Fibroblast of skin of left quadriceps (primary cell): ENCODE results near the gene IDS.
A peak's percentile ranks its signal among the peaks of the same experiment; 100 is the strongest.
"Not testable (repeated sequence)": the region's sequence is repeated elsewhere in the genome, so short reads cannot be mapped to it uniquely, and the experiment has no call there.

Source experiments
- DNase-seq, 2 experiments: peaks; one replicate each; pipeline ENCODE4 v3.0.0-alpha.2; 2013; ENCODE audit warnings: low read depth in 2 of 2

IDS gene, protein sequence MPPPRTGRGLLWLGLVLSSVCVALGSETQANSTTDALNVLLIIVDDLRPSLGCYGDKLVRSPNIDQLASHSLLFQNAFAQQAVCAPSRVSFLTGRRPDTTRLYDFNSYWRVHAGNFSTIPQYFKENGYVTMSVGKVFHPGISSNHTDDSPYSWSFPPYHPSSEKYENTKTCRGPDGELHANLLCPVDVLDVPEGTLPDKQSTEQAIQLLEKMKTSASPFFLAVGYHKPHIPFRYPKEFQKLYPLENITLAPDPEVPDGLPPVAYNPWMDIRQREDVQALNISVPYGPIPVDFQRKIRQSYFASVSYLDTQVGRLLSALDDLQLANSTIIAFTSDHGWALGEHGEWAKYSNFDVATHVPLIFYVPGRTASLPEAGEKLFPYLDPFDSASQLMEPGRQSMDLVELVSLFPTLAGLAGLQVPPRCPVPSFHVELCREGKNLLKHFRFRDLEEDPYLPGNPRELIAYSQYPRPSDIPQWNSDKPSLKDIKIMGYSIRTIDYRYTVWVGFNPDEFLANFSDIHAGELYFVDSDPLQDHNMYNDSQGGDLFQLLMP

DNA sequence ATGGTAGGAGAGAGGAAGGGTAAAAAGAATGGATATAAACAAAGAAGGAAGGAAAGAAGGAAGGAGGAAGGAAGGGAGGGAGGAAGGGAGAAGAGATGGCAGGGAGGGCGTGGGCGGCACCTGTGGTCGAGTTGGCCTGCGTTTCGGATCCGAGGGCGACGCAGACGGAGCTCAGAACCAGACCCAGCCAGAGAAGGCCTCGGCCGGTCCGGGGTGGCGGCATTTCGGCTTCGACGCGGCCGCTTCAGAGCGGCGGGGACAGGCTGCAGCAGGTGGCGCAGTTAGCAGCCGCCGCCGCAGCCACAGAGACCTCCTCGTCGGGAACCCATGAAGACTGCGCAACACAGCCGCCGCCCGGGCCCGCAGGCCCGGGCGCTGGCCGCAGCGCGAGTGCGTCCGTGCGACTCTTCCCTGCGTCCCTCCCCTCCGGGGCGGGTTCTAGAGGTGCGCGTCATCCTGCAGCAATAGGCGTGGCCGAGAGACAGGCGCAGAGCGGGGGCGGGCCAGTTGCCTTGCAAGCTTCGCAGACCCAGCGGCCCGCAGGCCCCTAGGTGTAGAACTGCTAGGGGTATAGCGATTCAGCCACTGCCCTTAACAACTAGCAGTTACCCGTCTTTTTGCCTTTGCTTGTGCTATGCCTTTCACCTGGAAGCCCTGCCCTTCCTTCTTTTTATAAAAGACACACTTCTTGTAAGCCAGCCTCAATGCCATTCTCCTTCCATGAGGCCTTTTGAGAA, at the start of gene IDS:
Gene IDS, minus strand, starts transcription at position 392 of the 737 bp plus-strand sequence. Its CDS starts 169 bp downstream, at position 223.
- peak; percentile 54 to 56 for DNase-seq

DNA sequence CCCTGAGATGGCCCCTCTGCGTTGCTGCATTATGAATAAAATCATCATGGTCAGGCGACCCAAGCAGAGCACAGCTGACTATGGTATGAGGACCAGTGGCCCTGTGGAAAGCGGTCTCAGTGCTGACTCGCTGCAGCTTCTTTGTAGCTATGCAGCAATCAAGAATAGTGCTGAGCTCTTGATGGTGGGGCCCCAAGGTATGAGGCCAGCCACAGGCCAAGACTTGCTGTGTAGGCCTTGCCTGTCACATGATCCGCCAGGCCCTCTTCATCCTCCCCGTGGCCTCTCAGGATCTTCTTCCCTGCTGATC, 46.8 kb upstream of the IDS start:
- DNase-seq = not testable (repeated sequence)

DNA sequence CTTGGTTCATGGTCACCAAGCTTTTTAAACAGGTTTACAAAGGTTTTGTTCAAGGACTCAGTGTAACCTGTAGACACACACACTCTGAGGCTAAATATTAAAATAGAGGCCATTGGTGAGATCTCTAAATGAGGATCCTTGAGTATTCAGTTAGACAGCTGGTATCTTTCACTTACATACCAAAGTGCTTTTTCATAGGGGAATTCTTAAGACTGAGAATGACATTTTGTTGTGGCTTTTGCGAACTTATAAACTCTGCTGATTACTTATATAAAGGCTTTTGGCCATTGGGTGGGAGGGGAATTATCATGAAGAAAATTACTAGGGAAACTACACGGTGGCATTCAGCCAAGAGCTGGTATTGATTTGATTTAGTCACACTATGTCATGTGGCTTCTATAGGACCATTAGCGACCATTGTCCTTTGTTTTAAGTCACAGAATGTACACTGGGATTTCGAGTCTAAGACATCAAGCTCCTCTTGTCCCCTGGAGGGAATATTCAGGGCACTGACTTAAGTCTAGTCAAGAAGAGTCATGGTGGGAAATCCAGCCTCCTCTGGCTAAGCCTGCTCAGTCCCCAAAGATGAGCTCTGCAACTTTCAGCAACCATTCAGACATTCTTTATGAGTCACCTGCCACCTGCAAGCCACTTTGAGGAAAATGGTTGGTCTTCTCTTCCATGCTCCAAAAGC, 46.3 kb upstream of the IDS start:
- DNase-seq = not testable (repeated sequence)

DNA sequence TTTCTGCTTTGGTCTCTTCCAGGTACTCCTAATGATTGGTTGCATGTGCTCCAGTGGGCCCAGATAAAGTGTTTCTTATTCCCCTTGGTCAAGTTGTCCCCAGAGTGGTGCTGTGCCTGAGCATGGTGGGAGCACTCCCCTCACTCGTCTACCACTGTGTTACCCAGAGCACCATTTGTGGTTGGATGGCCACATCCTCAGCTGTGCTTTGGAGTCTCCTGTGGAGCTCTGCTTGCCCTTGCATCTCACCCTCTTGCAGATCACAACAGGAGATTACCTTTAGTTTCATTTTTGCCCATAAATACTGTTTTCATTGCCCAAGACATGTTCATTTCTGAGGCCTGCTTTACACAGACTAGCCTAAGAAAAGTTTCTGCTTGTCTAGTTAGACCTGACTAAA, 45.3 kb upstream of the IDS start:
- DNase-seq = not testable (repeated sequence)

DNA sequence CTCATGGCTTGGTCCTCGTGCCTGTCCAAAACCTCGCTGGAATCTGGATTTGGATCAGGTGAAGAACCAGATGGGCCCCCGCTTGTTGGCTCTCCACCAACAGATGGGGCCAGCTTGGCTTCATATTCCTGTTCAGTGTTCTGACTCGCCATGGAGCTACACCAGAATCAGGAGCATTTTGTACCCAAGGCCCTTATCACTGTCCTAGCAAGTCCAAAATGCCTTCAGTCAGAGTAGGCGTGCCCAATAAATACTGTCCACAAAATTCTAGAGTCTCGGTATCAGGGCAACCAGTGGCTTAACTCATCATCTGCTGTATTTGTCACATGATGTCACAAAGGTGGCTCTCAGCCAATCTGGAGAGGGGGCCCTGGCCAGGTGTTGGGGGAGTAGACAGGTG, 44.6 kb upstream of the IDS start, which contains the start of gene HSFX3:
Gene HSFX3, minus strand, starts transcription at position 224 of the 400 bp plus-strand sequence. Its CDS starts 72 bp downstream, at position 152.
- DNase-seq = not testable (repeated sequence)

GRCh38 chrX:149547782-149548181, 42.7 kb upstream of the IDS start:
- DNase-seq = not testable (repeated sequence)

- DNase-seq = not testable (repeated sequence)
Measured at GRCh38 chrX:149546962-149547361, 41.9 kb upstream of the IDS start.

DNA sequence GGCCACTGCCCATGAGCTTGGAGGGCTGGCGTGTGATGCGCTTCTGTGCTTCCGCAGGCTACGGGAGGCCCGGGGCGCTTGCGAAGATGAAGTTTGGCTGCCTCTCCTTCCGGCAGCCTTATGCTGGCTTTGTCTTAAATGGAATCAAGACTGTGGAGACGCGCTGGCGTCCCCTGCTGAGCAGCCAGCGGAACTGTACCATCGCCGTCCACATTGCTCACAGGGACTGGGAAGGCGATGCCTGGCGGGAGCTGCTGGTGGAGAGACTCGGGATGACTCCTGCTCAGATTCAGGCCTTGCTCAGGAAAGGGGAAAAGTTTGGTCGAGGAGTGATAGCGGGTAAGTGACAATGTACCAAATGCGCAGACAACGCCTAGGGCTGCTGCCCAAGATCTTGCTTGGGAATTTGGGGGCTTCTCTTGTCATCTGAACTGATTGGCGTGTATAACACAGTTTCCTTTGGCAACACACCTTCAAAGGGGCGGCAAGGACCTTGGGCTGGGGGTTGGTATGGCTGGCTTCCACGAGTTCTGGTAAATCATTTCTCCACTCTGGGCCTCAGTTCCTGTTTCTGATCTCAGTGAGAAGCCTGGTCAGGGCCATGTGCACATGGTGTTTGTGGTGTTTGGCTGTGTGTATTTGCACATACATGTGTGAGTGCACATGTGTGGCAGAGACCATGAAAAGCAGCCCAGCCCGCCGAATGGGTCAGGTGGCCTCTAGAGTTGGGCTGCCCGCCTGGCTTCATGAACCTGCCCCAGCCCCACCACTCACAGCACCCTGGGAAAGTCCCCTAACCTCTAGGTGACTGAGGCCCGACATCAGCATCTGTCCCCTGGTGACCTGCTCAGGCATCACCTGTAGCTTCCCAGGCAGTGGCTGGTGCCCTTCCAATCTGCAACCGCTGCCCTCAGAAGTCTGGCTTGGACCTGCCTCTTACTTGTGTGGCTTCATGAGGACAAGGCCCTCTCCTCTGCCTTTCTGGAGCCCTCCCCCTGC, 40.7 kb upstream of the IDS start:
- DNase-seq = not testable (repeated sequence)

GRCh38 chrX:149541521-149542047, 36.5 kb upstream of the IDS start:
- DNase-seq = no peak

GRCh38 chrX:149540621-149541520, 35.8 kb upstream of the IDS start, which contains the start of gene EOLA1:
Gene EOLA1, plus strand, starts transcription at chrX:149541012. Its CDS starts 4,619 bp downstream, at chrX:149545631.
- peak; percentile 85 to 86 for DNase-seq

DNA sequence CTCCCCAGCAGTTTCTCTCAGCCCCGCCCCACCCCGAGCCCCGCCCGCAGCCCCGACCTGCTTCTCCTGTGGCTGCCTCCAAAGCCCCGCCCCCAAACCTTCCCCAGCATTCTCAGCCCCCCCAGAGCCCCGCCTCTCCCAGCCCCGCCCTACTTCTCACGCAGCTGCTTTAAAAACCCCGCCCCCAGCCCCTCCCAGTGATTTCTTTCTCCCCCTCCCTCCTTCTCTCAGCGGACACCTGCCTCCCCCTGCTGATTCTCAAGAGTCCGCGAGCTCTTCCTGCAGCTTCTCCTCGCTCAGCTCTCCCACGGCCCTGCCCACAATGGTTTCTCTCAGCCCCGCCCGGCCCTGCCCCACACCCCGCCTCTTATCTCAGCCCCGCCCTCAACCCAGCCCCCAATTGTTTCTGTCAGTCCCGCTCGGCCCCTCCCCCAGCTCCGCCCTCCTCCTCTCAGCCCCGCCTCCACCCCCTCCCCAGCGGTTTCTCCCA, 35.1 kb upstream of the IDS start:
- peak; percentile 75 to 79 for DNase-seq

DNA sequence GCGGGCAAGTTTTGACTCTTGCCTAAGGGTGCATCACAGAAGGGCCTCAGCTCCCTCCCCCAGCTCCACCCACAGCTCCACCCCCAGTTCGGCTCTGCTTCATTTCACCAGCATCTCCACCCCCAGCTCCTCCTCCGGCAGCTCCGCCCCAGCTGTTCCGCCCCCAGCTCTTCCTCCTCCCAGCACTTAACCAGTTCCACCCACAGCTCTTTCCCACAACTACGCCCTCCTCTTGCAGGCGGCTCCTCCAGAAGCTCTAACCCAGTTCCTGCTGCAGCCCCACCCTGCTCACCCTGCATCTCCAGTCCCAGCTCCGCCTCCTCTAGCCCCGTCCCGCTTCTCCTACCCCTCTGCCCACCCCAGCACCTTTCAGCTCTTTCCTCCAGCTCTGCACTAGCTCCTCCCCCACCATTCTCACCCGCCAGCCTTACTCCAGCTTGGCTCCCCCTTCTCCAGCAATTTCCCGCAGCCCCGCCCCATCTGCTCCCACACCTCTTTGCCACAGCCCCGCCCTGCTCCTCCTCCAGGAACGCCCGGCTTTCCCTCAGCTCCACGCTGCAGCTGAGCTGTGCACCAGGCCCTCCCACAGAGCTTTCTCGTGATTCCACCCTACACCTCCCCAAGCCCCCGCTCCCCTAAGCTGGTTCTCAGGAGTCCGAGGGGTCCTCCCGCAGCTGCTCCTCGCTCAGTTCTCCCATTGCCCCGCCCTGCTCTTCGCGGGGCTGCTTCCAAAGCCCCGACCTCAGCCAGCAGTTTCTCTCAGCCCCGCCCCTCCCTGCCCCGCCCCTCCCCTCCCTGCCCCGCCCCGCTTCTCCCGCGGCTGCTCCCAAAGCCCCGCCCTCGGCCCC, 34.4 kb upstream of the IDS start:
- DNase-seq = peak; percentile 77 to 84

DNA sequence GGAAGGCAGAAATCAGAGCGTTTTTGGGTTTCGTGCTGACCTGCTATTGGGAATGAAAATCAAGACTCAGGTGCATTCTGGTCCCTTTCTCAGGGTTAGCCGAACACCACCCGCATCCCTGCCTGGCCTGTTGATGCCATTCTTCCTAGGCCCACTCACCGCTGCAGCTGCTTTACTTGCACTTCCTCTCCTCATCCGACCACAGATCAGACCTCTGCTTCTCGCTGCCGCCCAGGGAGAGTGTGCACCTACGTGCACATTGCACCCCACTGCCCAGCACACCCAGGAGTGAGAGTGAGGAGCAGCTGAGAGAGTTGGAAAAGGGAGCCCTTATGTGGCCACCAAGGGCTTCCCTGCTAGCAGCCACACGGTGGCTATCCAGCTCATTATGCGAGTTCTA, 32.4 kb upstream of the IDS start:
- not testable (repeated sequence) for DNase-seq

DNA sequence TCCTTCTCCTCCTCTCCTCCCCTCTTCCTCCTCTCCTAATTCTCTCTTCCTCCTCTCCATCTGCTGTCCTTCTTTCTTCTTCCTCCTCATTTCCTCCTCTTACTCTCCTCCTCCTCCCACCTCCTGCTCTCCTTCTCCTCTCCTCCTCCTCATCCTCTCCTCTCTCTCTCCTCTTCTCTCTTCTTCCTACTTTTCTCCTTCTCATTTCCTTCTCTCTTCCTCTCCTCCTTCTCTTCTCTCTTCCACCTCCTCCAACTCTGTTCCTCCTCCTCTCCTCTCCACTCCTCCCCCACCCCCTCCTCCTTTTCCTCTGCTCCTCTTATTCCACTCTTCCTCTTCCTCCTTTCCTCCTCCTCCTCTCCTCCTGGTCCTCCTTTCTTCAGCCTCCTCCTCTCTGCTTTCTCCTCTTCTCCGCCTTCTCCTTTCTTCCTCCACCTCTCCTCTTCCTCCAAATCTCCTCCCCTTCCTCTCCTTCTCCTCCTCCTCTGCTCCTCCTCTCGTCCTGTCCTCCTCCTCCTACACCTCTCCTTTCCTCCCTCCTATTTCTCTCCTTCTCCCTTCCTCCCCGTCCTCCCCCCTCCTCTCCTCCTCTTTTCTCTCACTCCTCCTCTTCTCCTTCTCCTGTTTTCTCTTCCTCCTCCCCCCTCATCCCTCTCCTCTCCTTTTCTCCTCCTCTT, 30.0 kb upstream of the IDS start:
- not testable (repeated sequence) for DNase-seq

DNA sequence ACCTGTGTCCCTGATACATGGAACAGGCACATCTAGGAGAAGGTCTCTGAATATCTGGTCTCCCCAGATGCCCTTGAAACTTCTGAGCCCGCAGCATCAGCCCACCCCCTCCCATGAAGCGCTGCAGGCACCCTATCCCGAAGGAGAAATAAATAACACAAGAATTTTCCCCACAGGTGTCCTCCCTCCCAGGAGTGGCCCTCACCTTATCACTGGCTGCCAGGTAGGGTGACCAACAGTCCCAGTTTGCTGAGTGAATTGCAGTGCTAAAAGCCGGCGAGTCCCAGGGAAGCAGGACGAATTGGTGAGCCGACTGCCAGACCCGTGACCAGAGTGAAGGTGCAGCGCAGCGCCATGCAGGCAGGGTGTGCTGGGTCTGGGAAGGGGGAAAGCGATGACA, 28.9 kb upstream of the IDS start:
- not testable (repeated sequence) for DNase-seq

DNA sequence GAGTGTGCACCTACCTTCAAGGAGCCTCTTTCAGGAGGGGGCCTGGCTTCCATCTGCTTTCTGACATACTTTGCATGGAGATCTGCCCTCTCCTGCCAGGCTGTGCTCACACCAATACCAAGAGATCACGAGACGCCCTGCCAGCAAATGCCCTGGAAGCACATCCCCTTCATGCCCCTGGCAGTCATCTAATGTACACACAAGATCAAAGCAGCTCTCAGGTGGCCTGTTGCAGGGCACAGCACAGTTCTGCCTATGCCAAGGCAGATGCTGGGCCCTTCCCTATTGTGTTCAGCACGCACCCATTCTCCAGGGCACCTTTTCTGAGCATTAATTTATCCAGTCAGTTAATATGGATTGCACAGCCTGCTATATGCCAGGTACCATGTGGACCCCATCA, 27.8 kb upstream of the IDS start:
- DNase-seq = not testable (repeated sequence)

GRCh38 chrX:149531599-149531998, 26.5 kb upstream of the IDS start:
- no peak for DNase-seq

DNA sequence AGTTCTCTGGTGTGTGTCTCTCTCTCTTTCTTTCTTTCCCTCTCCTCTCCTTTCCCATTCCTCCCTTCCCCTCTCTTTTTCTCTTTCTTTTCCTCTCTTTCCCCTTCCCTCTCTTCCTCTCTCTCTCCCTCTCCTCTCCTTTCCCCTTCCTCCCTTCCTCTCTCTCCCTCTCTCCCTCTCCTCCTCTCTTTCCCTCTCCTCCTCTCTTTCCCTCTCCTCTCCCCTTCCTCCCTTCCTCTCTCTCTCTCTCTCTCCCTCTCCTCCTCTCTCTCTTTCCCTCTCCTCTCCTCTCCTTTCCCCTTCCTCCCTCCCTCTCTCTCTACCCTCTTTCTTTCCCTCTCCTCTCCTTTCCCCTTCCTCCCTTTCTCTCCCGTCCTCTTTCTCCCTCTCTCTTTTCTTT, 23.3 kb upstream of the IDS start:
- DNase-seq = no peak
